ENCODE data around the gene TADA3.

TADA3 gene

DNA sequence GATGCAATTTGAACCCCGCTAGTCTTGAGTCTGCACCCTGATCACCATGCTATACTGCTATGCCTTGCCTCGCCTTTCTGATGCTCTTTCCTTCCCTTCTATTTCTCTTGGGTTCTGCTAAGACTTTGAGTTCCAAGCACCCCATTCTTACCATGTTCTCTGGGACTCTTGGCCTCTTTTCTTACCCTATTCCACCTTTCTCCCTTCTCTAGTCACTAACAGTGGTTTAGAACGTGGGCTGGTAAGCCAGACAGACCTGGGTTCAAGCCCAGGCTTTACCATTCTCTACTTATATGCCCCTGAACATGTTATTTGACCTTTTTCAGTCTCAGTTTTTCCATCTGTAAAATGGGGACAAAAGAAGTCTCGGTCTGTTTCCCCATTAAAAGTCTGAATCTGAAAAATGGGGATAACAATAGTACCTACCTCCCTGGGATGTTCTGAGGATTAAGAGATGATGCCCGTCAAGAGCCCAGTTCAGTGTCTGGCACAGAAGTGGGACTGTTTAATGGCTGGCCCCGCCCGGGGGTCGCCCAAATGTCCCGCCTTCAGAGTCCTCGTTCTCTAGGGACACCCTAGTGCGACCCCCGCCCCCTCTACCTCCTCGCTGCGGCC, 376 bp downstream of the TADA3 start:
- H3K4me3 ChIP-seq (ENCODE audit: low read depth, low read length) = peak overlapping the region; percentile 95
- TF ChIP-seq, protein P1, sequence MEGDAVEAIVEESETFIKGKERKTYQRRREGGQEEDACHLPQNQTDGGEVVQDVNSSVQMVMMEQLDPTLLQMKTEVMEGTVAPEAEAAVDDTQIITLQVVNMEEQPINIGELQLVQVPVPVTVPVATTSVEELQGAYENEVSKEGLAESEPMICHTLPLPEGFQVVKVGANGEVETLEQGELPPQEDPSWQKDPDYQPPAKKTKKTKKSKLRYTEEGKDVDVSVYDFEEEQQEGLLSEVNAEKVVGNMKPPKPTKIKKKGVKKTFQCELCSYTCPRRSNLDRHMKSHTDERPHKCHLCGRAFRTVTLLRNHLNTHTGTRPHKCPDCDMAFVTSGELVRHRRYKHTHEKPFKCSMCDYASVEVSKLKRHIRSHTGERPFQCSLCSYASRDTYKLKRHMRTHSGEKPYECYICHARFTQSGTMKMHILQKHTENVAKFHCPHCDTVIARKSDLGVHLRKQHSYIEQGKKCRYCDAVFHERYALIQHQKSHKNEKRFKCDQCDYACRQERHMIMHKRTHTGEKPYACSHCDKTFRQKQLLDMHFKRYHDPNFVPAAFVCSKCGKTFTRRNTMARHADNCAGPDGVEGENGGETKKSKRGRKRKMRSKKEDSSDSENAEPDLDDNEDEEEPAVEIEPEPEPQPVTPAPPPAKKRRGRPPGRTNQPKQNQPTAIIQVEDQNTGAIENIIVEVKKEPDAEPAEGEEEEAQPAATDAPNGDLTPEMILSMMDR (IDR thresholded peaks at IDR 0.05; ENCODE audit: low read depth, low read length) = no peak

DNA sequence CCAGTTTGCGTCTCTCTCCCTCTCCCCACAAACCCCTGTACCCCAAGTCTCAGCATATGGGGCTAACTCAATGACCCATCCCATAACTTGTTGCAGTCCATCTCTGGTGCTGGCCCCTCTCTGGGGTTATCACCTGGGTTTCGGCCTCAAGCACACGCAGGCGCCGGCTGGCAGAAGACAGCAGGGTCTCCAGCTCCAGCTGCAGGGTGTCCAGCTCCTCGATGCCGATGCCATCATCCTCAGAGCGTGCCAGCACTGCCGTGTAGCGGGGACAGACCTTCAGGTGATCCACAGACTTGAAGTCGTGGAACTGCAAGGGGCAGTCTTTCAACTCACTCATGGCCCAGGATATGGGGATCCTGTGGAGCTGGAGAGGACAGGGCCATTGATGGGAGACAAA, 1.1 kb downstream of the TADA3 start:
- peak overlapping the region; percentile 95 for H3K4me3 ChIP-seq (ENCODE audit: low read depth, low read length)
- TF ChIP-seq, protein P1 (IDR thresholded peaks at IDR 0.05; ENCODE audit: low read depth, low read length) = no peak

DNA sequence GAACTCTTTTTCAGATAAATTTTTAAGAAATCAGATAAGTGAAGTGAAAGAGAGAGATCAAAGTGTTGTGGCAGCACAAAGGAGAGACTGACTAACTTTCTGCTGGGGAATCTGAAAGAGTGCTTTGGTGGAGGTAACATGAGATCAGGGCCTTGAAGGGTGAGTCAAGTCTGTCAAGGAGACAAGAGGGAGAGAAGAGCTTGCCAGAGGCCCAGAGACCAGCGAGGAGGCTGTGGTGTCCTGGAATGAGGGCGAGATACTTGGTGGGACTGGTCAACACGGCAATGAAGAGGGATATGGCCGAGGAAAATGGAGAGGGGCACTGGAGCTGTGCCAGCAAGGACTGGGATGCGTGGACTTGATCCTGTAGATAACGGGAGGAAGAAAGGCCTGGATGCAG, 4.6 kb downstream of the TADA3 start:
- H3K4me3 ChIP-seq (ENCODE audit: low read depth, low read length) = no peak overlapping the region
- TF ChIP-seq, protein P1 (IDR thresholded peaks at IDR 0.05; ENCODE audit: low read depth, low read length) = no peak

DNA sequence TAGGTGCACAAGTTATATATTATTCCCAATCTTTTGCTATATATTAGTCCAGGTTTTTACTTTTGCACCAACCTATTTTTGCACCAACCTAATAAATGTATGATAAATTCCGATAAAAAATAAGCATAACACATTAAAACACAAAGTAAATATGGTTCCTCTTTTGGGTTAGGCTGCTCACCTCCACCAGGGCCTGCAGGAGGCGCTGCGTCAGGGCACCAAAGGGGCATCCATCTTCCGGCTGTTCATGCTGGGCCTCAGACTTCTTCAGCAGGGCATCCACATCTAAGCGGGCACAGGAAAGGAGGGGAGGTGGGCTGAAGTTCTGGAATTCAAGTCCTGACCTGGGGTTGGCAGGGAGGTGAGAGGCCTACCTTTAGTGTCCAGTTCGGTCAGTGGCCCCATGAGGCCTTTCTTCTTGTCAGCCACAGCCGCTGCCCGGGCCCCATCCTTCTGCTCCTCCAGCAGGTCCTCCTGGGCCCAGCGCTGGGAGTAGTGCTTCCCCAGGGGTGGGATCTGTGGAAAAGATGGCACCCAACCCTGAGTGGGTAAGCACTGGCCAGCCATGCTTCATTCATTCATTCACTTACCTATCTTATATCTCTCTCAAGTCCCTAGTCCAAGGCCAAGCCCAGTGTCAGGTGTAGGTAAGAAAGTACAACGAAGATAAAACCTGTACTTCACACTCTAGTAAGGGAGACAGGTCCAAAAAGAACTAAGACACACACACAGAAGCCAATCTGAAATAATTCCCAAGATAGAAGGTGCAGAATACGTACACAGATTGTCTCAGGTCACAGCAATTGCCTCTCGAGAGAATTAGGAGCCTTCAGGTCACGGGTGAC, 5.2 kb downstream of the TADA3 start:
- TF ChIP-seq, protein P1 (IDR thresholded peaks at IDR 0.05; ENCODE audit: low read depth, low read length) = peak; percentile 27
- no peak overlapping the region for H3K4me3 ChIP-seq (ENCODE audit: low read depth, low read length)

DNA sequence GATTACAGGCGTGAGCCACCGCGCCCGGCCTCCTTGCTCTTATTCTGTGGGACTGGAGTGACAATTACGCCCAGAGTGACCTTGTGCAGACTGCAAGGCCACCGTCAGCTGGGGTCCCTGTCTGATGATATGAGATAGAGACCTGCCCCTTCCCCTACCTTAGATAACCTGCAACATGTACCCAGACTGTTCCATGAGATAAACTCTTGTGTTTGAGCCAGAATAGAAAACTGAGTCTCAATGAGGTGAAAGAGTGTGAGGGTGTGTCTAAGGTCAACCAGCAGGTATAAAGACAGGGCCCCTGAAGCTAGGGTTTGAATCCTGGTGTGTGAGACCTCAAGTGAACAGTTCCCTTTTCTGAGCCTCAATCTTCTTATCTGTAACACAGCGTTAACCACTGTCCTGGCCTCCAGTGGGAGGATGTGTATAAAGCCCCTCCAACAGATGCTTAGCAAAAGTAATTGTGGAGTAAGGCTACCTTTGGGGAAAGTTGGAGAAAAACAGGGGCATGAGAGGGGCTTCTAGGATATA, 6.0 kb downstream of the TADA3 start:
- TF ChIP-seq, protein P1 (IDR thresholded peaks at IDR 0.05; ENCODE audit: low read depth, low read length) = no peak

DNA sequence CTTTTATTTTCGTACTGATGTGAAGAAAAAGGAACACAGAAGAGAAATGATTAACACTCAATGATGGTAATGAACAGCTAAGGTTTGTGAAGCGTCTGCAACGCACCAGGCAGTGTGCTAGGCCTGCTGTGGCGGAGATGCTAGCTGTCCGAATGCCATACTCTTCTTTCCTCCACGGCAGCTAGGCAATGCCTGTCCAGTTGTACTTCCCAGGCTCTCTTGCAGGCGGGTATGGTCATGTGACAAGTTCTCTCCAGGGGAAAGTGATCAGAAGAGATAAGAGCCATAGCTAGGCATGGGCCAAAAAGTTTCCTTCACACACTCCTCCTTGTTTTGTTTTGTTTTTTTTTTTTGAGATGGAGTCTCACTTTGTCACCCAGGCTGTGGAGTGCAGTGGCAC, 6.7 kb downstream of the TADA3 start:
- TF ChIP-seq, protein P1 (IDR thresholded peaks at IDR 0.05; ENCODE audit: low read depth, low read length) = no peak
- no peak overlapping the region for H3K4me3 ChIP-seq (ENCODE audit: low read depth, low read length)

More for the DNA sequence above, 6.0 kb downstream of the TADA3 start:
- H3K4me3 ChIP-seq (ENCODE audit: low read depth, low read length) = no peak overlapping the region

DNA sequence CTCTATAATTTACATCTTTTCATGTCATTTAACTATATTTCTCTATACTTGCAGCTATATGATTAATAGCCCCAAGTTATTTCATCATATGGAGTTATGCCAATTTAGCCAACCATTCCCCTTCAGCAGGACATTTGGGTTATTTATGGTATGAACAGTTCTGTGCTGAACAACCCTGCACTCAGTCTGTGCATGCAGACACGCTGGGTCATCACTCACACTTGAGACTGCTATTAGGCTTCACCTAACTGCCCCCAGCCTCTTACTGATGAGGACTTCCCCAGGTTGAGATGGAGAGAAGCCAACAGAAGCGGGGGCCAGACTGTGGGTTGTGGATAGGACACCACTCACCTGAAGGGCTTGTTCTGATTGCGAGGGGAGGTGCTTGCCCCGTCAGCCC, 7.3 kb downstream of the TADA3 start:
- no peak overlapping the region for H3K4me3 ChIP-seq (ENCODE audit: low read depth, low read length)
- TF ChIP-seq, protein P1 (IDR thresholded peaks at IDR 0.05; ENCODE audit: low read depth, low read length) = no peak

All from WI38 (cell line).